Inflammatory macrophage (primary cell): ENCODE measurements around the gene SH3RF1.

Experiments used
- DNase-seq, 2 donors: peaks; one replicate each; pipeline ENCODE4 v3.0.0-alpha.2; 2020 to 2022

SH3RF1 gene

GRCh38 chr4:169163495-169163894, 107.3 kb downstream of the SH3RF1 start:
- no peak for DNase-seq

- DNase-seq: no peak
Measured at GRCh38 chr4:169160825-169161224, 109.9 kb downstream of the SH3RF1 start.

GRCh38 chr4:169159624-169160171, 111.1 kb downstream of the SH3RF1 start:
- DNase-seq: no peak

- no peak for DNase-seq
Measured at GRCh38 chr4:169158861-169159260, 111.9 kb downstream of the SH3RF1 start.

GRCh38 chr4:169158046-169158445, 112.7 kb downstream of the SH3RF1 start:
- DNase-seq: no peak

- DNase-seq: no peak
Measured at GRCh38 chr4:169156392-169156791, 114.4 kb downstream of the SH3RF1 start.

- DNase-seq: no peak
Measured at GRCh38 chr4:169154121-169154520, 116.6 kb downstream of the SH3RF1 start.

- DNase-seq: no peak
Measured at GRCh38 chr4:169153481-169154087, 117.2 kb downstream of the SH3RF1 start.

GRCh38 chr4:169152899-169153298, 117.9 kb downstream of the SH3RF1 start:
- no peak for DNase-seq

- no peak for DNase-seq
Measured at GRCh38 chr4:169152098-169152497, 118.7 kb downstream of the SH3RF1 start.

- DNase-seq: no peak
Measured at GRCh38 chr4:169151671-169152070, 119.1 kb downstream of the SH3RF1 start.

- DNase-seq: no peak
Measured at GRCh38 chr4:169150806-169151205, 120.0 kb downstream of the SH3RF1 start.

- no peak for DNase-seq
Measured at GRCh38 chr4:169148885-169149284, 121.9 kb downstream of the SH3RF1 start.

- DNase-seq: no peak
Measured at GRCh38 chr4:169147191-169147590, 123.6 kb downstream of the SH3RF1 start.

GRCh38 chr4:169144061-169144600, 126.6 kb downstream of the SH3RF1 start:
- DNase-seq: no peak

- no peak for DNase-seq
Measured at GRCh38 chr4:169143335-169143734, 127.4 kb downstream of the SH3RF1 start.

GRCh38 chr4:169142906-169143305, 127.8 kb downstream of the SH3RF1 start:
- DNase-seq: no peak

GRCh38 chr4:169142391-169142790, 128.4 kb downstream of the SH3RF1 start:
- no peak for DNase-seq

- no peak for DNase-seq
Measured at GRCh38 chr4:169139021-169139420, 131.7 kb downstream of the SH3RF1 start.

- DNase-seq: no peak
Measured at GRCh38 chr4:169137558-169137920, 133.2 kb downstream of the SH3RF1 start.

GRCh38 chr4:169136796-169137557, 133.8 kb downstream of the SH3RF1 start:
- no peak for DNase-seq

GRCh38 chr4:169136330-169136729, 134.4 kb downstream of the SH3RF1 start:
- no peak for DNase-seq

GRCh38 chr4:169135776-169136175, 135.0 kb downstream of the SH3RF1 start:
- DNase-seq: no peak

- no peak for DNase-seq
Measured at GRCh38 chr4:169133932-169134331, 136.8 kb downstream of the SH3RF1 start.
